Measurements from ENCODE around the gene EFL1.

Gene EFL1

DNA sequence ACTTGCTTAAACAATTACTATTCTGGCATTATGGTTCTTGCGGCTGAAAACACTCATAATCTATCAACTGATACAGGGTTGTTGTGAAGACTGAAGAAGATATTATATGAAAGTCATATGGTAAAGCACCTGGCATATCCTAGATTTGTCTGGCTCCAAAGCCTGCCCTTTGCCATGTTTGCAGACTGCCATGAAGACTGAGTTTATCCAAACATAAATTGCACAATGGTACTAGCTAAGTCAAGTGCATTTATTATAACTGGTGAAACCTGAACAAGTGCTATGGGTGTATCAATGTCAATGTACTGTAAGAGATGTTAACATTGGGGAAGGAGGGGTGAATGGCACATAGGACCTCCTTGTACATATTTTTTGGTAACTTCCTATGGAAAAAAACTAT is 129.3 kb downstream of the EFL1 start:
- H3K27ac ChIP-seq = no peak overlapping the region
- TF ChIP-seq ZFX (IDR thresholded peaks at IDR 0.05; ENCODE audit: borderline replicate concordance) = no peak
- TF ChIP-seq, protein P1, sequence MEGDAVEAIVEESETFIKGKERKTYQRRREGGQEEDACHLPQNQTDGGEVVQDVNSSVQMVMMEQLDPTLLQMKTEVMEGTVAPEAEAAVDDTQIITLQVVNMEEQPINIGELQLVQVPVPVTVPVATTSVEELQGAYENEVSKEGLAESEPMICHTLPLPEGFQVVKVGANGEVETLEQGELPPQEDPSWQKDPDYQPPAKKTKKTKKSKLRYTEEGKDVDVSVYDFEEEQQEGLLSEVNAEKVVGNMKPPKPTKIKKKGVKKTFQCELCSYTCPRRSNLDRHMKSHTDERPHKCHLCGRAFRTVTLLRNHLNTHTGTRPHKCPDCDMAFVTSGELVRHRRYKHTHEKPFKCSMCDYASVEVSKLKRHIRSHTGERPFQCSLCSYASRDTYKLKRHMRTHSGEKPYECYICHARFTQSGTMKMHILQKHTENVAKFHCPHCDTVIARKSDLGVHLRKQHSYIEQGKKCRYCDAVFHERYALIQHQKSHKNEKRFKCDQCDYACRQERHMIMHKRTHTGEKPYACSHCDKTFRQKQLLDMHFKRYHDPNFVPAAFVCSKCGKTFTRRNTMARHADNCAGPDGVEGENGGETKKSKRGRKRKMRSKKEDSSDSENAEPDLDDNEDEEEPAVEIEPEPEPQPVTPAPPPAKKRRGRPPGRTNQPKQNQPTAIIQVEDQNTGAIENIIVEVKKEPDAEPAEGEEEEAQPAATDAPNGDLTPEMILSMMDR (IDR thresholded peaks at IDR 0.05) = no peak

DNA sequence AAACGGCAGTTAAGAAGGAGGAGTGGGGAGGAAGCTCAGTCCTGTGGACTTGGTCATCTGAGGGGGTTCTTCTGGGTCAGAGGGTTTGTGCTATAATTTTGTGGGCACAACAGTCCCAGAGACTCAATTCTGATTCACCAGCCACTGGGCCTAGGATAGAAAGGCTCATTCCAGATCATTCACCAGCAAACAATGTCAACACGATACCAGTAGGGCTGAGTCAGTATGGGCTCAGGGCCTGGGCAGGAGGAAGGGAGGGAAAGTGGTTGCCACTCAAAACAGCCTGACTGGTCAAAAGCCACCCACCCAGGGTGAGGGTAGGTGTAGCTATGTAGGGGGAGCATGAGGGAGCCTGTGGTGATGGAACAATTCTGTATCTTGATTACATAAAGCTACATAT is 129.8 kb downstream of the EFL1 start:
- TF ChIP-seq ZFX (IDR thresholded peaks at IDR 0.05; ENCODE audit: borderline replicate concordance) = no peak
- TF ChIP-seq, protein P1 (IDR thresholded peaks at IDR 0.05) = no peak
- H3K27ac ChIP-seq = no peak overlapping the region

DNA sequence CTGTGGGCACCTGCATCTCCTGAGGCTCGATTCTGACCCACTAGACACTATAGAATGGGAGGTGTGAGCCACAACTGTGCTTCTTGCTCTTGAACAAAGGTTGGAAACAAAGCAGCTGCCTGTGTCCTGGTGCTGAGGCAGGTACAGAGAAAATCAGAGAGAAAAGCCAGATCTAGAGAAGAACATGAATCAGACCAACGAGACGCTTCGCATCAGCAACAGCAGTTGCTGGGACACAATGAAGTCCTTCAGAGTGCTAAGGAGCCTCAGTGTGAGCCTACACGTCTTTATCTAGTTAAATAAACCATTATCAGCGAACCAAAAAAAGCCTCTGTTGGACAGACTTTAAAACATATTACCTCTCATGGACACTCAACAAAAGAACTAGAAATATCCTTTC is 130.4 kb downstream of the EFL1 start:
- no peak overlapping the region for H3K27ac ChIP-seq
- TF ChIP-seq, protein P1 (IDR thresholded peaks at IDR 0.05) = no peak
- TF ChIP-seq ZFX (IDR thresholded peaks at IDR 0.05; ENCODE audit: borderline replicate concordance) = no peak

DNA sequence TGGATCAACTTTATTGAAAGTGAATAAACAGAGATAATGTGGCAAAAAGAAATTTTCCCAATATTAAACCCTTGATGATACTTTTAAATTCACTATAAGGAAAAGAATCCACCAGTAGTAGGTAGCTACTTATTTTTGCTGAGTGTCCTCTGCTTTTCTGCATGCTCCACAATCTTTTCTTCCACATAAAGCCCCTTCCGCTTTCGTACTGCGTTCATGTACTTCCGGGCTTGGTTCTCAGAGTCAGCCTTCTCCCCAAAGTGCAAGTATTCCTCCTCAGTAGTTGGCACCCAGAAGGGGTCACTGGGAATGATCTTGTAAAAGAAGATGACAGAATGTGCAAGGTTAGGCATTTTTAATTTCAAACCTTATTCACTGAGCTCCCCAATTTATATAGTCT is 132.3 kb downstream of the EFL1 start:
- no peak for TF ChIP-seq ZFX (IDR thresholded peaks at IDR 0.05; ENCODE audit: borderline replicate concordance)
- TF ChIP-seq, protein P1 (IDR thresholded peaks at IDR 0.05) = no peak
- no peak overlapping the region for H3K27ac ChIP-seq

DNA sequence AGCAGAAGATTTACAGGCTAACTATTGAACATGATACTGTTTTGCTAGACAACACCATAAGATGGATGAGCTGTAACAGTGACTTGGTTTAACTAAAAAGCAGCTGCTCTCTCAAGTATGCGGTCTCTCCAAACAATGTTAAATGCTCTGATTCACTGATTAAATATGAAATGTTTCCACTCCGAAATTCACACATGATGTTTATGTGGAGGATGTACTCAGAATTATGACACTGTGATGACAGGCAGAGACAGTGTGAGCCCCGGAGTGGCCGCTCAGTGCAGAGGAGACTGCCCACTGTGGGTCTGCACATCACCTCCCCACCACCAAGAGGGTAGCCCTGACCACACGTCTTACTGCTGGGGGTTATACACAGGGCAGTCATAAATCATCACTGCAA is 132.8 kb downstream of the EFL1 start:
- no peak overlapping the region for H3K27ac ChIP-seq
- TF ChIP-seq, protein P1 (IDR thresholded peaks at IDR 0.05) = no peak
- no peak for TF ChIP-seq ZFX (IDR thresholded peaks at IDR 0.05; ENCODE audit: borderline replicate concordance)

DNA sequence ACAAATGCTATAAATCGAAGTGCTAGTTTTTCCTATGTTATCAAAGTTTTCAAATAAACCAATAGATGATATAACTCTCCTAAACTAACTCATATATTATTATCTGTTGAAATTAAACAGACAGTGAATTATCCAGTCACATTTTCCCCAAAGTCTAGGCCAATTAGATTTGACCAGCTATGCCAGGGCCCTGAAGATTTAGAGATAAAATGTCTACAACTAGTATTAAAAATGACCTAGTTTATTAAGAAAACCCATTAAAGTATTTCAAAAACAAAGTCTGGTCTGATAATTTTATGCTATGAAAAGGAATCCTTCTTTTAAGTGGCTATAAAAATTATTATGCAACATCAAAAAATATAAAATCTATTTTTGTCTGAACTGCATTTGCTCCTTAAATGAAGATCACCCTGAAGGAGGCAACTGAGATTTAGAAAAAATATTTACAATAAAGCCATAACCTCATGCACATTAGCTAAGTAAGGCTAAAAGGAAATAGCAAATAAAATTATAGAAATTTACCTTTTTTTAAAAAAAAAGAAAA is 133.3 kb downstream of the EFL1 start:
- TF ChIP-seq, protein P1 (IDR thresholded peaks at IDR 0.05) = no peak
- TF ChIP-seq ZFX (IDR thresholded peaks at IDR 0.05; ENCODE audit: borderline replicate concordance) = no peak
- H3K27ac ChIP-seq = no peak overlapping the region

DNA sequence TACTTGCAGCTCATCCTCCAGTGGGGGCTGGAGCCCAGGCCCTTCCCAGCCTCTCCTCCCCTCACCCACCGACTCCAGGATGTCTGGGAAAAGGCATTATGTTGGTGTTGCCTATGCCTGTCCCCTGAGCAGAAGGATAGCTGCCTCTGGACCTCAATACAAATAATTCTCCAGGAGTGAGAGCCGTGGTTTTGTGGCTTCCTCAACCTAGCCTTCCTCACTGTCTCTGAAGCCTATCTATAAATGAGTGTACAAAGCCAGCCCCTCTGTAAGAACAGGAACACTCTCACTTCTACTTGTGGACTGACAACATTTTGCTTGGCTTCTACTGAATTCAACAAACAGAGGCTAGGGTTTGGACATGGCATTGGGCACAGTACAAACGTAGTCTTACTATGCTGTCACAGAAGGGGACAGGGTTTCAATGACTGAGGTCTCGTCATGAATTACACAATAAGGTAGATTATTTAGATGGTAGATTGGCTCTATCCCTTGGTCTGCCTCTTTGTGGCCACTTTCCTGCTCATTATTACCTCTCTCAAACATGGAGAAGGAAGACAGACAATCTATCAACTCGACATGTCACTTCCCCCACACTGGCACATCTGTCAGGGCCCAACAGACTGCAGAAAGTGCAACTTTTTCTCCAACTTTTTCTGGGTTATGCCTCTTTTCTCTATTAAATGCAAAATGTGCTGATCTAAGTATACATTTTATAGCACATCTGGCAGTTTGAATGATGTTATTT is 134.0 kb downstream of the EFL1 start:
- no peak overlapping the region for H3K27ac ChIP-seq
- TF ChIP-seq ZFX (IDR thresholded peaks at IDR 0.05; ENCODE audit: borderline replicate concordance) = no peak
- TF ChIP-seq, protein P1 (IDR thresholded peaks at IDR 0.05) = no peak
